H54 (cell line): ENCODE data around the gene NINL.
"Not testable (repeated sequence)": the region's sequence is repeated elsewhere in the genome, so short reads cannot be mapped to it uniquely, and the experiment has no call there.

Experiments used
- DNase-seq: peaks from one replicate; pipeline ENCODE4 v3.0.0; 2011; ENCODE audit warnings: low spot score, mixed read lengths; ENCODE audit not compliant: insufficient read length
- FAIRE-seq: peaks from 3 replicates; lab custom pipeline; 2011; peaks lifted over from hg19 to GRCh38; lab: Jason Lieb, UNC
- POLR2A ChIP-seq: IDR thresholded peaks from 2 replicates; pipeline ENCODE4 v1.6.1; 2011; ENCODE audit warnings: low read depth, mild to moderate bottlenecking, low read length

NINL gene

GRCh38 chr20:25479638-25480037 is 105.7 kb downstream of the NINL start:
- FAIRE-seq: no peak
- no peak for TF ChIP-seq POLR2A

GRCh38 chr20:25478889-25479568 is 106.3 kb downstream of the NINL start:
- TF ChIP-seq POLR2A: no peak
- FAIRE-seq (no peak), DNase-seq (no peak)

More at GRCh38 chr20:25479638-25480037, 105.7 kb downstream of the NINL start:
- DNase-seq: no peak

GRCh38 chr20:25477014-25477882 is 108.1 kb downstream of the NINL start:
- no peak for FAIRE-seq
- no peak for TF ChIP-seq POLR2A
- DNase-seq: no peak

- no peak for TF ChIP-seq POLR2A
- DNase-seq (no peak), FAIRE-seq (no peak)
Observed at GRCh38 chr20:25476106-25477013, 109.0 kb downstream of the NINL start.

- not testable (repeated sequence) for DNase-seq, FAIRE-seq
Observed at GRCh38 chr20:25473297-25473696, 112.0 kb downstream of the NINL start.

- no peak for TF ChIP-seq POLR2A
- FAIRE-seq (no peak), DNase-seq (no peak)
Observed at GRCh38 chr20:25471020-25471419, 114.3 kb downstream of the NINL start.

GRCh38 chr20:25470045-25470444 is 115.3 kb downstream of the NINL start:
- TF ChIP-seq POLR2A: no peak
- no peak for FAIRE-seq

GRCh38 chr20:25469558-25469957 is 115.8 kb downstream of the NINL start:
- FAIRE-seq (no peak), DNase-seq (no peak)
- no peak for TF ChIP-seq POLR2A

More at GRCh38 chr20:25470045-25470444, 115.3 kb downstream of the NINL start:
- no peak for DNase-seq

GRCh38 chr20:25468126-25469075 is 116.9 kb downstream of the NINL start:
- FAIRE-seq (no peak), DNase-seq (no peak)
- no peak for TF ChIP-seq POLR2A

- no peak for TF ChIP-seq POLR2A
- DNase-seq (no peak), FAIRE-seq (no peak)
Observed at GRCh38 chr20:25467441-25467840, 117.9 kb downstream of the NINL start.

GRCh38 chr20:25466846-25467245 is 118.5 kb downstream of the NINL start:
- no peak for TF ChIP-seq POLR2A
- FAIRE-seq (no peak), DNase-seq (no peak)

GRCh38 chr20:25465243-25466135 is 119.8 kb downstream of the NINL start:
- no peak for TF ChIP-seq POLR2A
- DNase-seq (no peak), FAIRE-seq (no peak)
